Activated CD8-positive, alpha-beta T cell treated with anti-CD3 and anti-CD28 coated beads for 36 hours (primary cell): ENCODE results near the gene INPP4B. TPM values are rescaled to one million over a fixed set of nuclear protein-coding genes. Genes with fewer than 3 reads are reported as not detected.
"Not testable (repeated sequence)": the region's sequence is repeated elsewhere in the genome, so short reads cannot be mapped to it uniquely, and the experiment has no call there.

Experiments
- ATAC-seq: fragments of 200-7000 bp; cut with Tn5 transposase; one replicate; pipeline ENCODE4 v1.10.0; 2021; ENCODE audit warnings: mild to moderate bottlenecking, moderate library complexity
- CTCF ChIA-PET: fragments of 350-600 bp; sonication (Branson Sonifier 250); formaldehyde crosslinking; loops from one replicate; lab custom pipeline; 2021; ENCODE audit warnings: antibody characterized with exemption; lab: Charles Lee
- POLR2A ChIA-PET: fragments of 350-600 bp; sonication (Branson Sonifier 250); formaldehyde crosslinking; loops from one replicate; lab custom pipeline; 2021; ENCODE audit warnings: antibody characterized with exemption; lab: Charles Lee
- DNase-seq: peaks from one replicate; pipeline ENCODE4 v3.0.0-alpha.2; 2020
- H3K27ac Mint-ChIP-seq: one replicate; pipeline ENCODE4 v1.8.0; 2021; ENCODE audit warnings: mild to moderate bottlenecking, mixed read lengths
- H3K27me3 Mint-ChIP-seq: one replicate; pipeline ENCODE4 v1.8.0; 2021; ENCODE audit warnings: mixed read lengths
- H3K36me3 Mint-ChIP-seq: one replicate; pipeline ENCODE4 v1.8.0; 2021; ENCODE audit warnings: low read depth, mixed read lengths
- H3K4me1 Mint-ChIP-seq: one replicate; pipeline ENCODE4 v1.8.0; 2021; ENCODE audit warnings: low read depth, mixed read lengths
- H3K4me3 Mint-ChIP-seq: one replicate; pipeline ENCODE4 v1.8.0; 2021; ENCODE audit warnings: mild to moderate bottlenecking, moderate library complexity, mixed read lengths
- H3K9me3 Mint-ChIP-seq: one replicate; pipeline ENCODE4 v1.8.0; 2021; ENCODE audit warnings: mixed read lengths
- intact Hi-C: fragments of 100-400 bp; cut with micrococcal nuclease; formaldehyde crosslinking; loops from one replicate; pipeline ENCODE4 v1.10.0; 2022
- total RNA-seq, 2 experiments: library from RNA; stranded (reverse); gene quantifications; one replicate each; pipeline ENCODE4 v1.2.3, GENCODE V29; 2021
- TF ChIP-seq, protein P1 (sequence below): fragments of 200-600 bp; IDR thresholded peaks from one replicate; pipeline ENCODE4 v1.8.0; 2022; ENCODE audit warnings: antibody characterized with exemption, mild to moderate bottlenecking

INPP4B gene
- total RNA-seq, 2 experiments from 2014 or later, result 46.1 to 46.9 TPM

DNA sequence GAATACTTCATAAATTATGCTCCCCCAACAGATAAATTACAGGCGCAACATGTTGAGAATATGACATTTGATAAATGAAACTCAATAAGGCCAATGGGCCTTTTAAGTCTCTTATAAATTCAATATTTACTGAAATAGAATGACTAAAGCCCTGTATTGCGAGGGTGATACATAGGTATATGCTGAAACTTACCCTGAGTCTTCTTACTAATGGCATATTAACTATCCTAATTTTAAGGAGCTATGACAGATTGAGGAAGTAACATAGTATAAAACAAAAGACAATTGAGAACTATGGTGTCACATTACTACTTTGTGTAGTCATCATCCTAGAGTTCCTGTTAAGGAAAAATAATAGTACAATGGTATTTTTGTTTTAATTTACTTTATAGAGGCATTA, 769.1 kb downstream of the INPP4B start:
- H3K4me3 Mint-ChIP-seq, result no peak overlapping the region
- peaks cover 58% of the 10 kb centered on the region for H3K36me3 Mint-ChIP-seq
- POLR2A ChIA-PET, result no interaction called here
- H3K27me3 Mint-ChIP-seq, result no peaks in the 10 kb centered on the region
- no peak for DNase-seq
- H3K27ac Mint-ChIP-seq, result no peak overlapping the region
- H3K4me1 Mint-ChIP-seq, result no peaks in the 10 kb centered on the region
- TF ChIP-seq, protein P1, sequence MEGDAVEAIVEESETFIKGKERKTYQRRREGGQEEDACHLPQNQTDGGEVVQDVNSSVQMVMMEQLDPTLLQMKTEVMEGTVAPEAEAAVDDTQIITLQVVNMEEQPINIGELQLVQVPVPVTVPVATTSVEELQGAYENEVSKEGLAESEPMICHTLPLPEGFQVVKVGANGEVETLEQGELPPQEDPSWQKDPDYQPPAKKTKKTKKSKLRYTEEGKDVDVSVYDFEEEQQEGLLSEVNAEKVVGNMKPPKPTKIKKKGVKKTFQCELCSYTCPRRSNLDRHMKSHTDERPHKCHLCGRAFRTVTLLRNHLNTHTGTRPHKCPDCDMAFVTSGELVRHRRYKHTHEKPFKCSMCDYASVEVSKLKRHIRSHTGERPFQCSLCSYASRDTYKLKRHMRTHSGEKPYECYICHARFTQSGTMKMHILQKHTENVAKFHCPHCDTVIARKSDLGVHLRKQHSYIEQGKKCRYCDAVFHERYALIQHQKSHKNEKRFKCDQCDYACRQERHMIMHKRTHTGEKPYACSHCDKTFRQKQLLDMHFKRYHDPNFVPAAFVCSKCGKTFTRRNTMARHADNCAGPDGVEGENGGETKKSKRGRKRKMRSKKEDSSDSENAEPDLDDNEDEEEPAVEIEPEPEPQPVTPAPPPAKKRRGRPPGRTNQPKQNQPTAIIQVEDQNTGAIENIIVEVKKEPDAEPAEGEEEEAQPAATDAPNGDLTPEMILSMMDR, result no peak
- intact Hi-C loops, result no loop called here
- no peak for ATAC-seq
- peaks cover 7% of the 10 kb centered on the region for H3K9me3 Mint-ChIP-seq
- CTCF ChIA-PET, result no interaction called here

DNA sequence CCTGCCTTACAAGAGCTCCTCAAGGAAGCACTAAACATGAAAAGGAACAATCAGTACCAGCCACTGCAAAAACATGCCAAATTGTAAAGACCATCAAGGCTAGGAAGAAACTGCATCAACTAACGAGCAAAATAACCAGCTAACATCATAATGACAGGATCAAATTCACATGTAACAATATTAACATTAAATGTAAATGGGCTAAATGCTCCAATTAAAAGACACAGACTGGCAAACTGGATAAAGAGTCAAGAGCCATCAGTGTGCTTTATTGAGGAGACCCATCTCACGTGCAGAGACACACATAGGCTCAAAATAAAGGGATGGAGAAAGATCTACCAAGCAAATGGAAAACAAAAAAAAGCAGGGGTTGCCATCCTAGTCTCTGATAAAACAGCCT, 777.8 kb downstream of the INPP4B start:
- H3K27me3 Mint-ChIP-seq, H3K27ac Mint-ChIP-seq, H3K4me3 Mint-ChIP-seq, ATAC-seq, CTCF ChIA-PET, POLR2A ChIA-PET, H3K4me1 Mint-ChIP-seq, DNase-seq, intact Hi-C loops: not testable (repeated sequence)
- peaks cover 19% of the 10 kb centered on the region for H3K9me3 Mint-ChIP-seq
- peaks cover 63% of the 10 kb centered on the region for H3K36me3 Mint-ChIP-seq

DNA sequence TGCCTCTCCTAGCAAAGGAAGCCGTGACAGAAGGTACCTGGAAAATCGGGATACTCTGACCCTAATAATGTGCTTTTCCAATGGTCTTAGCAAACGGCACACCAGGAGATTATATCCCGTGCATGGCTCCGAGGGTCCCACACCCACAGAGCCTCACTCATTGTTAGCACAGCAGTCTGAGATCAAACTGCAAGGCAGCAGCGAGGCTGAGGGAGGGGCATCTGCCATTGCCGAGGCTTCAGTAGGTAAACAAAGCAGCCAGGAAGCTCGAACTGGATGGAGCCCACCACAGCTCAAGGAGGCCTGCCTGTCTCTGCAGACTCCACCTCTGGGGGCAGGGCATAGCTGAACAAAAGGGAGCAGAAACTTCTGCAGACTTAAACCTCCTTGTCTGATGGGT, 779.5 kb downstream of the INPP4B start:
- H3K4me1 Mint-ChIP-seq, DNase-seq, ATAC-seq, POLR2A ChIA-PET, H3K27ac Mint-ChIP-seq, intact Hi-C loops, CTCF ChIA-PET, H3K4me3 Mint-ChIP-seq, H3K27me3 Mint-ChIP-seq: not testable (repeated sequence)
- H3K9me3 Mint-ChIP-seq, result peaks cover 17% of the 10 kb centered on the region
- peaks cover 62% of the 10 kb centered on the region for H3K36me3 Mint-ChIP-seq

DNA sequence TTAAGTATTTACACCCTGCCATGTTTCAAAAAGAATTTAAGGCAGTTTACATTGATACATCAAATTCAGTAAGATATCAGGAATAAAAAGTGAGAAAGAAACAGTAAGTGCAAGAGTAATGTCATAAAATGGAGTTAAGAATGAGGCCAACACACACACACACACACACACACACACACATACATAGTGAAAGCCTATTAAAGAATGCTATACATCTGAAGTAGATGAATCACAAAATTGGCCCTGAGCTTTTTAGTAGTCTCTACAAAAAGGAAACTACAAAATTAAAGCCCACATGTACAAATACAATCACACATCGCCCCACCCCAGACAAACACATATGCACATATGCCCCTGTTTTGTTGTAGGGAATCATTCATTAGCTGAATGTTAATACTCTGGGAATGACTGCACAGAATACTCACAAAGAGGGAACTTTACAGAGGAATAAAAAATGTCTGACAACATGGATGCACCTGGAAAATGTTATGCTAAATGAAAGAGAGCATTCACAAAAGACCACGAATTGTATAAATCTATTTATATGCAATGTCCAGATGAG, 780.9 kb downstream of the INPP4B start:
- no peak overlapping the region for H3K4me3 Mint-ChIP-seq
- DNase-seq, result no peak
- peaks cover 2% of the 10 kb centered on the region for H3K4me1 Mint-ChIP-seq
- H3K9me3 Mint-ChIP-seq, result peaks cover 11% of the 10 kb centered on the region
- ChIA-PET POLR2A (no interaction called here), CTCF (no interaction called here)
- H3K36me3 Mint-ChIP-seq, result peaks cover 51% of the 10 kb centered on the region
- H3K27me3 Mint-ChIP-seq, result no peaks in the 10 kb centered on the region
- TF ChIP-seq, protein P1, result no peak
- H3K27ac Mint-ChIP-seq, result no peak overlapping the region
- intact Hi-C loops, result no loop called here
- ATAC-seq, result no peak

DNA sequence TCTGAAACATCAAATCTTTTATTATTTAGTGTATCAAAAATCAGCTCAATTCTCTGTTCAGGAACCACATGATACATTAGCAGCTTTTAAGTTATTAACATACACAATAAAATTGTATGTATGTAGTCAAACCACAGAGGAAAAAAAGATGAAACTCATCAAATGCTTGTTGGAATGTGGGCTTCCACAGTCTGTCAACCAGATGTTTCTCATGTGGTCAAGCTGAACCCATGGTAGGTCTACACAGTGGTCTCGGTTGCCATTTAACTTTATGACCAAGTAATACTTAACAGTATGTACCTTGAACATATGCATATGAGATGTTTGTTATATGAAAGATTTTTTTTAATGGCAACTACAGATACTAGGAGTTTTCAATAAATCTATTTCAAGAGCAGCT, 781.9 kb downstream of the INPP4B start:
- Mint-ChIP-seq H3K27ac (no peak overlapping the region), H3K9me3 (peaks cover 7% of the 10 kb centered on the region), H3K27me3 (no peaks in the 10 kb centered on the region), H3K36me3 (peaks cover 41% of the 10 kb centered on the region), H3K4me3 (no peak overlapping the region), H3K4me1 (peaks cover 2% of the 10 kb centered on the region)
- POLR2A ChIA-PET, result no interaction called here
- intact Hi-C loops, result no loop called here
- DNase-seq (no peak), ATAC-seq (no peak)
- TF ChIP-seq, protein P1, result no peak
- CTCF ChIA-PET, result no interaction called here

DNA sequence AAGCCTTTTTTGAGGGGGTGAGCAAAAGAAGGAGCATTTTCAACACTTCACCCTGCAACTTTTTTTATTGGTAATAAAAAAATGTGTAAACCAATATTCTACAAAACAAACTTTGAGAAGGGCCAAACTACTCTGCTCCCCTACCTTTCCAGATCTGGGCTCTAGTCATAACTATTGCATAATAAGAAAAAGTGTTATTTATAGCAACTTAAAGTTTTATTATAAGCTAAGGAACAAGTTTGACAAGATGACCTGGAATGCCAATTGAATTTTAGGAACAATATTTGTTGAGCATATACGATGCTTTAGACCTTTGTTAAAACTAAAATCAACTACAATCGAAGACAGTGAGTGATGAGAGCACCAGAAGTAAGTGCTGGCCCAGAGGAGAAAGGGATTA, 800.1 kb downstream of the INPP4B start:
- Mint-ChIP-seq H3K4me3 (no peak overlapping the region), H3K27me3 (no peaks in the 10 kb centered on the region), H3K36me3 (peaks cover 35% of the 10 kb centered on the region), H3K27ac (no peak overlapping the region), H3K4me1 (peaks cover 18% of the 10 kb centered on the region), H3K9me3 (no peaks in the 10 kb centered on the region)
- ChIA-PET POLR2A (no interaction called here), CTCF (no interaction called here)
- DNase-seq (no peak), ATAC-seq (no peak)
- TF ChIP-seq, protein P1, result no peak
- intact Hi-C loops, result no loop called here
